H1 (cell line): ENCODE data around the gene CNTN3. TPM values are rescaled to one million over a fixed set of nuclear protein-coding genes. Genes with fewer than 3 reads are reported as not detected.

Experiments
- CTCF ChIA-PET: fragments of 300-600 bp; sonication (Branson Sonifier 250); formaldehyde crosslinking; loops from one replicate; lab custom pipeline; 2021; ENCODE audit not compliant: partially characterized antibody; lab: Charles Lee
- POLR2A ChIA-PET: fragments of 300-600 bp; sonication (Branson Sonifier 250); formaldehyde crosslinking; loops from one replicate; lab custom pipeline; 2021; ENCODE audit warnings: inconsistent platforms; ENCODE audit not compliant: partially characterized antibody; lab: Charles Lee
- DNase-seq, 2 experiments: peaks; one replicate each; pipeline versions ENCODE4 v3.0.0 to v3.0.0-alpha.2; 2010 to 2022; ENCODE audit warnings: low spot score in 2 of 2, low read depth in 1 of 2, mixed read lengths in 1 of 2
- FAIRE-seq: peaks from 2 replicates; lab custom pipeline; 2011; peaks lifted over from hg19 to GRCh38; lab: Jason Lieb, UNC
- H2AFZ ChIP-seq: 2 replicates; pipeline ENCODE4 v1.8.1; 2012; ENCODE audit warnings: low read length, inconsistent platforms
- H2AK5ac ChIP-seq: 2 replicates; pipeline ENCODE4 v1.6.1; 2013; ENCODE audit warnings: low read depth, low read length
- H2BK120ac ChIP-seq: replicated peaks from 2 replicates; pipeline ENCODE3; 2013; ENCODE audit warnings: low read depth, low read length, inconsistent platforms
- H2BK12ac ChIP-seq: 2 replicates; pipeline ENCODE4 v1.6.1; 2013; ENCODE audit warnings: low read depth, low read length
- H2BK15ac ChIP-seq: 2 replicates; pipeline ENCODE4 v1.6.1; 2013; ENCODE audit warnings: low read length
- H2BK20ac ChIP-seq: 2 replicates; pipeline ENCODE4 v1.6.1; 2013; ENCODE audit warnings: low read length
- H2BK5ac ChIP-seq: 2 replicates; pipeline ENCODE4 v1.6.1; 2013; ENCODE audit warnings: low read depth, low read length
- H3K14ac ChIP-seq: 2 replicates; pipeline ENCODE4 v1.6.1; 2013; ENCODE audit warnings: inconsistent platforms; ENCODE audit not compliant: insufficient read length
- H3K18ac ChIP-seq: 2 replicates; pipeline ENCODE4 v1.6.1; 2013; ENCODE audit warnings: low read length; ENCODE audit errors: extremely low read depth
- H3K23ac ChIP-seq: 2 replicates; pipeline ENCODE4 v1.6.1; 2013; ENCODE audit warnings: inconsistent platforms; ENCODE audit not compliant: insufficient read length
- H3K23me2 ChIP-seq: 2 replicates; pipeline ENCODE4 v1.6.1; 2013; ENCODE audit warnings: low read depth, low read length
- H3K27ac ChIP-seq: 2 replicates; pipeline ENCODE4 v1.6.1; 2011; ENCODE audit warnings: low read depth, low read length, inconsistent platforms
- H3K27me3 ChIP-seq, 4 experiments: replicated peaks in 1 of 4; 1 replicate in 1 of 4; 2 replicates in 3 of 4; pipeline versions ENCODE4 v1.6.1 to v1.8.1; 2011 to 2013; ENCODE audit warnings: low read length in 3 of 4, mild to moderate bottlenecking in 3 of 4, inconsistent platforms in 2 of 4, mixed read lengths in 2 of 4, moderate library complexity in 1 of 4; ENCODE audit not compliant: control insufficient read depth in 3 of 4, insufficient read depth in 3 of 4; ENCODE audit errors: extremely low read depth in 1 of 4
- H3K36me3 ChIP-seq, 4 experiments: 2 replicates each; pipeline versions ENCODE4 v1.6.1 to v1.8.1; 2011 to 2013; ENCODE audit warnings: mild to moderate bottlenecking in 4 of 4, low read length in 3 of 4, moderate library complexity in 2 of 4, control low read depth in 1 of 4, inconsistent platforms in 1 of 4; ENCODE audit not compliant: insufficient read depth in 4 of 4, control insufficient read depth in 2 of 4
- H3K4ac ChIP-seq: replicated peaks from 2 replicates; pipeline ENCODE3; 2013; ENCODE audit warnings: low read length, low read depth, mixed read lengths, inconsistent platforms; ENCODE audit not compliant: insufficient read length
- H3K4me1 ChIP-seq, 4 experiments: replicated peaks in 1 of 4; 1 replicate in 1 of 4; 2 replicates in 3 of 4; pipeline versions ENCODE4 v1.6.1 to v1.8.1; 2011 to 2013; ENCODE audit warnings: low read length in 3 of 4, inconsistent platforms in 2 of 4, mixed read lengths in 1 of 4; ENCODE audit not compliant: insufficient read depth in 4 of 4, control insufficient read depth in 3 of 4
- H3K4me2 ChIP-seq, 2 experiments: 2 replicates each; pipeline versions ENCODE4 v1.6.1 to v1.8.1; 2011 to 2013; ENCODE audit warnings: low read depth in 2 of 2, low read length in 2 of 2, control low read depth in 1 of 2, inconsistent platforms in 1 of 2, mild to moderate bottlenecking in 1 of 2; ENCODE audit not compliant: insufficient read depth in 1 of 2
- H3K4me3 ChIP-seq, 4 experiments: fragments of 200-600, 300-600 bp in 1 of 4; sonication (generic), shearing (Covaris generic), sonication (Bioruptor Twin) in 1 of 4; 2 replicates each; pipeline versions ENCODE4 v1.5.1 to v1.8.1; 2011 to 2016; ENCODE audit warnings: low read length in 4 of 4, low read depth in 3 of 4, control low read depth in 2 of 4, inconsistent platforms in 2 of 4, mild to moderate bottlenecking in 2 of 4, mixed read lengths in 1 of 4, moderate library complexity in 1 of 4; ENCODE audit not compliant: insufficient read depth in 2 of 4; ENCODE audit errors: extremely low read depth in 1 of 4
- H3K56ac ChIP-seq: replicated peaks from 2 replicates; pipeline ENCODE3; 2013; ENCODE audit warnings: low read depth, mild to moderate bottlenecking, mixed read lengths, low read length, inconsistent platforms; ENCODE audit not compliant: insufficient read length
- H3K79me1 ChIP-seq: 2 replicates; pipeline ENCODE4 v1.6.1; 2013; ENCODE audit warnings: low read depth, low read length, control low read depth
- H3K79me2 ChIP-seq, 2 experiments: 2 replicates each; pipeline versions ENCODE4 v1.6.1 to v1.8.1; 2012 to 2013; ENCODE audit warnings: low read length in 2 of 2, mild to moderate bottlenecking in 2 of 2, inconsistent platforms in 1 of 2; ENCODE audit not compliant: insufficient read depth in 2 of 2, control insufficient read depth in 1 of 2
- H3K9ac ChIP-seq, 4 experiments: replicated peaks in 1 of 4; 1 replicate in 1 of 4; 2 replicates in 3 of 4; pipeline versions ENCODE4 v1.6.1 to v1.8.1; 2011 to 2013; ENCODE audit warnings: low read depth in 3 of 4, low read length in 3 of 4, control low read depth in 2 of 4, mild to moderate bottlenecking in 2 of 4, moderate library complexity in 2 of 4, inconsistent platforms in 1 of 4; ENCODE audit errors: extremely low read depth in 1 of 4
- H3K9me3 ChIP-seq, 2 experiments: 2 replicates each; pipeline versions ENCODE4 v1.6.1 to v1.8.1; 2012 to 2013; ENCODE audit warnings: mild to moderate bottlenecking in 2 of 2, moderate library complexity in 2 of 2, control low read depth in 1 of 2, inconsistent platforms in 1 of 2, low read depth in 1 of 2, low read length in 1 of 2, mixed read lengths in 1 of 2; ENCODE audit not compliant: insufficient read depth in 2 of 2
- H4K20me1 ChIP-seq, 2 experiments: replicated peaks in 1 of 2; 2 replicates each; pipeline versions ENCODE3 to v1.8.1; 2011 to 2013; ENCODE audit warnings: inconsistent platforms in 2 of 2, low read length in 2 of 2, mild to moderate bottlenecking in 1 of 2; ENCODE audit not compliant: insufficient read depth in 2 of 2, control insufficient read depth in 1 of 2
- H4K5ac ChIP-seq: 2 replicates; pipeline ENCODE4 v1.6.1; 2013; ENCODE audit warnings: low read length, low read depth, mixed read lengths, inconsistent platforms; ENCODE audit not compliant: insufficient read length
- H4K8ac ChIP-seq: 2 replicates; pipeline ENCODE4 v1.8.0; 2013; ENCODE audit warnings: mild to moderate bottlenecking, moderate library complexity, low read length, inconsistent platforms; ENCODE audit not compliant: insufficient read depth; ENCODE audit errors: extremely low read depth
- H4K91ac ChIP-seq: replicated peaks from 2 replicates; pipeline ENCODE3; 2013; ENCODE audit warnings: low read length, mixed read lengths, inconsistent platforms; ENCODE audit not compliant: insufficient read length
- BRCA1 ChIP-seq: IDR thresholded peaks from 2 replicates; pipeline ENCODE4 v1.6.1; 2012; ENCODE audit warnings: low read depth, low read length, improper control_type of control experiment
- WGBS, 2 experiments: shearing (Covaris generic) in 1 of 2; methylation state at CpG; one replicate each; pipeline versions ENCODE4 v1.1.6 to v1.1.7; 2013 to 2015; ENCODE audit warnings: low lambda C conversion rate in 2 of 2, mixed read lengths in 2 of 2, inconsistent platforms in 1 of 2, low coverage in 1 of 2, missing lambda C conversion rate in 1 of 2; ENCODE audit not compliant: insufficient replicate concordance in 2 of 2, insufficient coverage in 1 of 2, insufficient read length in 1 of 2; ENCODE audit errors: extremely low coverage in 1 of 2, missing lambda C conversion rate in 1 of 2; 5-methylcytosine and 5-hydroxymethylcytosine counted together
- polyA plus RNA-seq, 7 experiments: library from polyadenylated mRNA; depleted of rRNA in 3 of 7; stranded (reverse) in 5 of 7; unstranded in 2 of 7; fragments of >200 nt in 5 of 7; fragments of 200-250 nt in 2 of 7; gene quantifications; 1 replicate in 5 of 7; 2 replicates in 1 of 7; 4 replicates in 1 of 7; pipeline versions ENCODE4 v1.2.1 to v1.2.3, GENCODE V29; 2011 to 2013; ENCODE audit warnings: missing spikeins in 2 of 7, mixed read lengths in 2 of 7
- total RNA-seq: library from RNA; stranded (reverse); fragmentation: NEBNext Ultra II Directional; extraction: Animal tissue kit (Norgen Biotek cat#: 25700); gene quantifications from 2 replicates; pipeline ENCODE4 v1.2.1, GENCODE V29; 2021

CNTN3 gene
- total and polyA plus RNA-seq, 2 of the 8 experiments (the other 6 are each of a cell fraction or from before 2014, with no cell fraction given): 0.11 to 0.13 TPM

DNA sequence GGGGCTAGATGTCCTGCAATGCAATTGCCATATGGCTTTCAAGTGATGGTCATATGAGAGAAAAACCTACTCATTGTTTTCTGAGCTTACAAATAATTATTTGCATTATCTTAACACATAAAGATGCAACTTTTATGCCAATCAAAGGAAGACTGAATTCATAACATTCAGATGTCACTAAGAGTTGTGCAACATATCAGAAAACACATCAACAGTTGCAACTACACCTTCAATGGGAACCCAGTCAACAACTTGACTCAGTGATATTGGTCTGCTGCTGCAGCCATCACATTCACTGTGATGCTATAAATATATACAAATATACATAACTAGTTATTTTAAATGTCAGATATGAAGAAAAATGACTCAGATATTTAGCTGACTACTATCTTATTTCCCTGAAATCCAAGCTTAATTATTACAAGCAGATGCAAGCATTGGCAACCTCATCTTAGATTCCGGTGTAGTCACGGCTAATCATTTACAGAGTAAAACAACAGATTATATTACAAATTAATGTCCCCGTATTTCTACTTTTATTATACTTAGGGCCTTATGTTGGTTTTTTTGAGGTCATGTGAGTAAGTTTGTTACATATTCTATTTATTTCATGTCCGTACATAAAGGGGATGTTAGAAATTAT lies 23.7 kb downstream of the CNTN3 start:
- WGBS, 2 experiments: 93% methylated on average over 4 of the region's 4 CpGs; no CpG with 5 or more reads in 1 of the 2 experiments
- H3K23me2 ChIP-seq: peaks cover 1% of the 10 kb centered on the region; the same call in 1 of the 2 replicates

More for the DNA sequence above, 23.7 kb downstream of the CNTN3 start:
- Histone ChIP-seq H2BK20ac (no peak overlapping the region), H3K56ac (no peak overlapping the region), H3K9me3 (no peaks in the 10 kb centered on the region), H2BK12ac (no peak overlapping the region), H2AFZ (no peak overlapping the region), H3K27ac (no peak overlapping the region), H3K4me2 (no peak overlapping the region), H4K8ac (no peak overlapping the region), H3K79me2 (no peaks in the 10 kb centered on the region), H3K27me3 (no peaks in the 10 kb centered on the region), H3K4me1 (no peaks in the 10 kb centered on the region), H3K36me3 (no peaks in the 10 kb centered on the region), H3K23ac (no peak overlapping the region), H3K79me1 (no peaks in the 10 kb centered on the region), H3K9ac (no peak overlapping the region), H2BK120ac (no peak overlapping the region), H3K4me3 (no peak overlapping the region), H3K18ac (no peak overlapping the region), H2AK5ac (no peak overlapping the region), H4K20me1 (no peaks in the 10 kb centered on the region), H4K91ac (no peak overlapping the region), H4K5ac (no peak overlapping the region), H3K4ac (no peak overlapping the region), H3K14ac (no peak overlapping the region), H2BK5ac (no peak overlapping the region), H2BK15ac (no peak overlapping the region)
- DNase-seq (no peak), FAIRE-seq (no peak)
- CTCF ChIA-PET: interaction anchor here (0.7 kb wide), 1 partner anchor 310 kb away, joined by 3 read pairs; no protein-coding TSS in a partner anchor
- POLR2A ChIA-PET: no interaction called here
- TF ChIP-seq BRCA1: no peak
